Adipocyte (in vitro differentiated cells): ENCODE data around the gene INSRR.

Source experiments
- DNase-seq: peaks from one replicate; pipeline ENCODE4 v3.0.0-alpha.2; 2015; ENCODE audit warnings: low read depth
- H3K27me3 ChIP-seq: replicated peaks from 2 replicates; pipeline ENCODE4 v1.7.0; 2013; ENCODE audit warnings: mild to moderate bottlenecking, low read length, moderate library complexity; ENCODE audit not compliant: control insufficient read depth, insufficient read depth
- H3K36me3 ChIP-seq: 2 replicates; pipeline ENCODE4 v1.7.0; 2013; ENCODE audit warnings: low read length, mild to moderate bottlenecking, moderate library complexity; ENCODE audit not compliant: control insufficient read depth, insufficient read depth, severe bottlenecking
- H3K4me1 ChIP-seq: 2 replicates; pipeline ENCODE4 v1.7.0; 2013; ENCODE audit warnings: mild to moderate bottlenecking, low read length, moderate library complexity; ENCODE audit not compliant: control insufficient read depth, insufficient read depth
- H3K4me3 ChIP-seq: 2 replicates; pipeline ENCODE4 v1.7.0; 2013; ENCODE audit warnings: mild to moderate bottlenecking, low read length, moderate library complexity
- H3K9ac ChIP-seq: 2 replicates; pipeline ENCODE4 v1.7.0; 2013; ENCODE audit warnings: mild to moderate bottlenecking, low read length, moderate library complexity
- H3K9me3 ChIP-seq: 2 replicates; pipeline ENCODE4 v1.7.0; 2013; ENCODE audit warnings: mild to moderate bottlenecking, low read length, moderate library complexity; ENCODE audit not compliant: control insufficient read depth

The INSRR gene

GRCh38 chr1:156807627-156808026, 51.3 kb downstream of the INSRR start:
- Histone ChIP-seq H3K4me3 (no peak overlapping the region), H3K9ac (no peak overlapping the region), H3K4me1 (peaks cover 9% of the 10 kb centered on the region), H3K9me3 (no peaks in the 10 kb centered on the region), H3K27me3 (no peaks in the 10 kb centered on the region), H3K36me3 (no peaks in the 10 kb centered on the region)
- no peak for DNase-seq

GRCh38 chr1:156806512-156807440, 52.1 kb downstream of the INSRR start:
- H3K9ac ChIP-seq, result no peak overlapping the region
- no peaks in the 10 kb centered on the region for H3K27me3 ChIP-seq
- H3K4me1 ChIP-seq, result peaks cover 15% of the 10 kb centered on the region
- H3K36me3 ChIP-seq, result no peaks in the 10 kb centered on the region
- no peak overlapping the region for H3K4me3 ChIP-seq
- no peaks in the 10 kb centered on the region for H3K9me3 ChIP-seq
- DNase-seq, result no peak

GRCh38 chr1:156805766-156806511, 53.0 kb downstream of the INSRR start:
- H3K4me1 ChIP-seq, result peaks cover 23% of the 10 kb centered on the region
- H3K36me3 ChIP-seq, result peaks cover 2% of the 10 kb centered on the region
- H3K9ac ChIP-seq, result no peak overlapping the region
- peak; percentile 88 for DNase-seq
- no peaks in the 10 kb centered on the region for H3K27me3 ChIP-seq
- no peak overlapping the region for H3K4me3 ChIP-seq
- H3K9me3 ChIP-seq, result no peaks in the 10 kb centered on the region

DNA sequence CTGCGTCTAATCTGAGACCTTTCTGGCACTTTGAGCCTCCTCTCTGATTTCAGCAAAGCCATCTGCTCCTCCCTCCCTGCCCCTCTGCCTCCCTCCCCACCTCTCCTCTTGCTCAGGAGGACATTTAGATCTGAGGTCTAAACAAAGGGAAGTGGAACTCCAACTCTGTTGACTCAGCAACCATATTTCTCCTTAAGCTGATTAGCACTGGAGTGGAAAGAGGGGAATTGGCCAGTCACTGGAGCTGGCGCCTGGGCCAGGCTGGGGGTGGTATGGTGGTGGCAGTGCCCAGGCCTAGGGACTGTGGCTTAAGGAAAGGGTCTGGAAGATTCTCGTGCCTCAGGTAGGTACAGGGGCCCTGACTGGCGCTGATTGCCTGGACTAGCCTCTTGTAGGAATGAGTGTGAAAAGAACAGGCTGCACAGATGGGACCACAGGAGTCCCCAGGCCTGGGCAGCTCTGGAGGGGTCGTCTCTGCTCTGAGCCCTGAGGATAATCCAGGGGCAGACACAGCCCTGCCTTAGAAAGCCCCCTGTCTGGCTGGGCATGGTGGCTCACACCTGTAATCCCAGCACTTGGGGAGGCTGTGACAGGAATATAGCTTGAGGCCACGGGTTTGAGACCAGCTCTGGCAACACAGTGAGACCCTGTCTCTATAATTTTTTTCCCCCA, 54.2 kb downstream of the INSRR start:
- Histone ChIP-seq H3K36me3 (peaks cover 14% of the 10 kb centered on the region), H3K9ac (no peak overlapping the region), H3K4me1 (peaks cover 27% of the 10 kb centered on the region), H3K4me3 (no peak overlapping the region), H3K9me3 (no peaks in the 10 kb centered on the region), H3K27me3 (no peaks in the 10 kb centered on the region)
- peak; percentile 47 for DNase-seq

DNA sequence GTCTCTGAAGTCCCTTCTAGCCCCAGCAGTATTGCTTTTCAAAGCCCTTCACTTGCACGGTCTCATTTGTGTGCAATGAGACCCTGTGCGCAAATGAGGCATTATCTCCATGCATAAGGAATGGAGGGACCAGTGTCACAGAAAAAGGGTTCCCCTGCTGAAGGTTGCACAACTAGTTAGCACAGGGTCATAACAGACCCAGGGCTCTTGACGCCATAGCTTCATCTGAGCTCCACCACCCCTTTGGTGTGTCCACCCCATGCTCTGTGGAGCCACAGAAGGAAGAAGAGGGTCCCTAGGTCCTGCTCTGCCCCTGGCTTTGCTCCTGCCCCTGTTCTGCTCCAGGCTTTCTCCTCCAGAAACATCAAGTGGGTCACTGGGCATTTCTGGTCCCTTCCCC, 54.9 kb downstream of the INSRR start:
- H3K4me3 ChIP-seq, result no peak overlapping the region
- no peak overlapping the region for H3K9ac ChIP-seq
- no peak for DNase-seq
- peaks cover 27% of the 10 kb centered on the region for H3K4me1 ChIP-seq
- peaks cover 21% of the 10 kb centered on the region for H3K36me3 ChIP-seq
- H3K27me3 ChIP-seq, result no peaks in the 10 kb centered on the region
- H3K9me3 ChIP-seq, result no peaks in the 10 kb centered on the region

GRCh38 chr1:156803086-156803851, 55.6 kb downstream of the INSRR start:
- H3K4me3 ChIP-seq, result no peak overlapping the region
- no peak for DNase-seq
- peaks cover 27% of the 10 kb centered on the region for H3K4me1 ChIP-seq
- H3K27me3 ChIP-seq, result no peaks in the 10 kb centered on the region
- no peaks in the 10 kb centered on the region for H3K9me3 ChIP-seq
- peaks cover 28% of the 10 kb centered on the region for H3K36me3 ChIP-seq
- no peak overlapping the region for H3K9ac ChIP-seq

- DNase-seq, result no peak
- Histone ChIP-seq H3K9ac (no peak overlapping the region), H3K27me3 (no peaks in the 10 kb centered on the region), H3K4me3 (no peak overlapping the region), H3K9me3 (no peaks in the 10 kb centered on the region), H3K36me3 (peaks cover 36% of the 10 kb centered on the region), H3K4me1 (peaks cover 31% of the 10 kb centered on the region)
These were observed 56.4 kb downstream of the INSRR start for GRCh38 chr1:156802421-156802935.

DNA sequence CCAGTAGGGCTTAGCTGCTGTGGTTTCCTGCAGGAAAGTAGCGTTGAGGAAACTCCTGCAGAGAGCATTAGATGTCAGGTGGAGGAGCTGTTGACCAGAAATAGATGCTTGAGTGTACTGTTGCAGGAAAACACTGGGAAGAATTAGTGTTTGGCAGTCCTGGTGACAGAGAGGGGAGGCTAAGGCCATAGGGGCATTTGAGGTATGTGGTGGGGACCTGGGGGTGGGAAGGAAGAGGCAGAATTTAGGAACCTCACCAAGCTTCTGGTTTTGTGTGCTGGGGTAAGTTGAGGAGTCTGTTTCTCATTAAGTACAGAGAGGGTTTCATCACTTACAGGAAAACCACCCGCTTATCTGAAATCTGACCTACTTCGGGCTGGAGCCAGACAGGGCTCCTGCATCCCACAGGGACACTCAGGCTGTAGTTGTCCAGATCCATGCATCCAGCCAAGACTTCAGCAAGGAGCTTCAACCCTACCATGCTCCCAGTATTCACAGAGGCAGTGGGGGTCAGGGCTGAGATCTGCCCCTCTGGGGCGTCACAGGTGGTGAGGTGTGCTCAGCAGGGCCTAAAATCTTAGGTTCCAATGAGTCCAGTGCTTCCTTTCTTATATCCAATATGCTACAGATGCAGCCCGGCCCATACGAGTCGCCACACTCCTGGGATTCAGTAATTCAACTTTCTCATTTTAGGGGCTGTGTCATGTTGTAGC, 57.4 kb downstream of the INSRR start:
- DNase-seq, result peak; percentile 94
- peaks cover 31% of the 10 kb centered on the region for H3K4me1 ChIP-seq
- peaks cover 45% of the 10 kb centered on the region for H3K36me3 ChIP-seq
- no peaks in the 10 kb centered on the region for H3K9me3 ChIP-seq
- no peak overlapping the region for H3K4me3 ChIP-seq
- H3K27me3 ChIP-seq, result no peaks in the 10 kb centered on the region
- H3K9ac ChIP-seq, result peak overlapping the region; percentile 17

- H3K4me3 ChIP-seq, result no peak overlapping the region
- no peaks in the 10 kb centered on the region for H3K27me3 ChIP-seq
- H3K4me1 ChIP-seq, result peaks cover 27% of the 10 kb centered on the region
- peak; percentile 84 for DNase-seq
- H3K9me3 ChIP-seq, result no peaks in the 10 kb centered on the region
- H3K9ac ChIP-seq, result no peak overlapping the region
- peaks cover 83% of the 10 kb centered on the region for H3K36me3 ChIP-seq
These were observed 61.6 kb downstream of the INSRR start for GRCh38 chr1:156797212-156797871.
